ENCODE data around the gene TLE4.

- TF ChIP-seq, protein P1, sequence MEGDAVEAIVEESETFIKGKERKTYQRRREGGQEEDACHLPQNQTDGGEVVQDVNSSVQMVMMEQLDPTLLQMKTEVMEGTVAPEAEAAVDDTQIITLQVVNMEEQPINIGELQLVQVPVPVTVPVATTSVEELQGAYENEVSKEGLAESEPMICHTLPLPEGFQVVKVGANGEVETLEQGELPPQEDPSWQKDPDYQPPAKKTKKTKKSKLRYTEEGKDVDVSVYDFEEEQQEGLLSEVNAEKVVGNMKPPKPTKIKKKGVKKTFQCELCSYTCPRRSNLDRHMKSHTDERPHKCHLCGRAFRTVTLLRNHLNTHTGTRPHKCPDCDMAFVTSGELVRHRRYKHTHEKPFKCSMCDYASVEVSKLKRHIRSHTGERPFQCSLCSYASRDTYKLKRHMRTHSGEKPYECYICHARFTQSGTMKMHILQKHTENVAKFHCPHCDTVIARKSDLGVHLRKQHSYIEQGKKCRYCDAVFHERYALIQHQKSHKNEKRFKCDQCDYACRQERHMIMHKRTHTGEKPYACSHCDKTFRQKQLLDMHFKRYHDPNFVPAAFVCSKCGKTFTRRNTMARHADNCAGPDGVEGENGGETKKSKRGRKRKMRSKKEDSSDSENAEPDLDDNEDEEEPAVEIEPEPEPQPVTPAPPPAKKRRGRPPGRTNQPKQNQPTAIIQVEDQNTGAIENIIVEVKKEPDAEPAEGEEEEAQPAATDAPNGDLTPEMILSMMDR (IDR thresholded peaks at IDR 0.05): no peak
- no peak for TF ChIP-seq POLR2A (IDR thresholded peaks at IDR 0.05)
Measured at GRCh38 chr9:79711874-79712273, 140.1 kb downstream of the TLE4 start.
